Prostate gland (tissue), 2 donors: ENCODE results near the gene SMLR1.

Source experiments
- POLR2AphosphoS5 ChIP-seq: sonication (generic); formaldehyde crosslinking; IDR thresholded peaks from one replicate; pipeline ENCODE4 v1.6.1; 2017; ENCODE audit warnings: antibody characterized with exemption
- TF ChIP-seq, protein P1 (sequence below), 4 experiments: fragments of 200-600 bp in 2 of 4; fragments of 450-650 bp in 2 of 4; sonication (generic) in 2 of 4; IDR thresholded peaks; 1 replicate in 3 of 4; 2 replicates in 1 of 4; pipeline ENCODE4 v1.5.1; 2016 to 2019; ENCODE audit warnings: antibody characterized with exemption in 4 of 4, mild to moderate bottlenecking in 2 of 4, moderate library complexity in 2 of 4

DNA sequence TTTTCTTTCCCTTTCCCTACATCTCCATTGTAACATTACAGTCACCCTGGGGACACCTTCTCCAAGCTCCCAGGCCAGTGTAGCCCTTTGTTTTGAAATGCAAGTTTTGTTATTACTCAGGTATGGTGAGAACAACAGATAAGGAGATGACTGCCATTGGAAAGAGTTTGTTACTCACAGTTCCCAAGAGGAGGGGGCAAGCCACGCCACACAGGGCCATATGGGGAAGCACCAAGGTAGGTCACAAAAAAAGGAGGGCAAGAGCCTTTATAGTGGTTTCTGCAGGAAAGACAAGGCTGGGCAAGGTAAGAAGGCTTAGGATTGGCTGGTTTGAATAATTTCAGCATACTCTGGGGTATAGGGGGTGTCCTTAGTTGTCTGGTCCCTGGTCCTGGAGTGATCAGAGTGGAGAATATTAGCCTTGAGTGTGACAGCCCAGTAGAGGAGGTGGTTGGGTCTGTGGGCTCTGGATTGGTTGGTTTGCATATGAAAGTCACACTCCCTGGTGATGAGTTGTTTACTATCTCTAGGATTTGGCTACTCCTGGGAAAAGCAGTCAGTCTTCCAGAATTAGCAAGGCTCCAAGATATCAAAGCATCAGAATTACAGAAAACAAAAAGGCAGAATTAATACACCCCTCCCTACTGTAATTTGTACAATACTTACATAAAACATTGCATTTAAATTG lies 33.1 kb upstream of the SMLR1 start:
- TF ChIP-seq, protein P1, sequence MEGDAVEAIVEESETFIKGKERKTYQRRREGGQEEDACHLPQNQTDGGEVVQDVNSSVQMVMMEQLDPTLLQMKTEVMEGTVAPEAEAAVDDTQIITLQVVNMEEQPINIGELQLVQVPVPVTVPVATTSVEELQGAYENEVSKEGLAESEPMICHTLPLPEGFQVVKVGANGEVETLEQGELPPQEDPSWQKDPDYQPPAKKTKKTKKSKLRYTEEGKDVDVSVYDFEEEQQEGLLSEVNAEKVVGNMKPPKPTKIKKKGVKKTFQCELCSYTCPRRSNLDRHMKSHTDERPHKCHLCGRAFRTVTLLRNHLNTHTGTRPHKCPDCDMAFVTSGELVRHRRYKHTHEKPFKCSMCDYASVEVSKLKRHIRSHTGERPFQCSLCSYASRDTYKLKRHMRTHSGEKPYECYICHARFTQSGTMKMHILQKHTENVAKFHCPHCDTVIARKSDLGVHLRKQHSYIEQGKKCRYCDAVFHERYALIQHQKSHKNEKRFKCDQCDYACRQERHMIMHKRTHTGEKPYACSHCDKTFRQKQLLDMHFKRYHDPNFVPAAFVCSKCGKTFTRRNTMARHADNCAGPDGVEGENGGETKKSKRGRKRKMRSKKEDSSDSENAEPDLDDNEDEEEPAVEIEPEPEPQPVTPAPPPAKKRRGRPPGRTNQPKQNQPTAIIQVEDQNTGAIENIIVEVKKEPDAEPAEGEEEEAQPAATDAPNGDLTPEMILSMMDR (IDR thresholded peaks at IDR 0.05): no peak
- TF ChIP-seq POLR2AphosphoS5: no peak
